ENCODE measurements around the gene RFPL2.
"Not testable (repeated sequence)": the region's sequence is repeated elsewhere in the genome, so short reads cannot be mapped to it uniquely, and the experiment has no call there.

- not testable (repeated sequence) for TF ChIP-seq CTCF (IDR thresholded peaks at IDR 0.05 in 8 of 11, conservative IDR thresholded peaks at IDR 0.05 in 3 of 11); POLR2A (IDR thresholded peaks at IDR 0.05); POLR2AphosphoS5 (IDR thresholded peaks at IDR 0.05)
These were observed 54.2 kb downstream of the RFPL2 start for GRCh38 chr22:32150647-32151046.
